ENCODE data around the gene NRIP2.
A peak's percentile ranks its signal among the peaks of the same experiment; 100 is the strongest.
"Not testable (repeated sequence)": the region's sequence is repeated elsewhere in the genome, so short reads cannot be mapped to it uniquely, and the experiment has no call there.

The NRIP2 gene, protein sequence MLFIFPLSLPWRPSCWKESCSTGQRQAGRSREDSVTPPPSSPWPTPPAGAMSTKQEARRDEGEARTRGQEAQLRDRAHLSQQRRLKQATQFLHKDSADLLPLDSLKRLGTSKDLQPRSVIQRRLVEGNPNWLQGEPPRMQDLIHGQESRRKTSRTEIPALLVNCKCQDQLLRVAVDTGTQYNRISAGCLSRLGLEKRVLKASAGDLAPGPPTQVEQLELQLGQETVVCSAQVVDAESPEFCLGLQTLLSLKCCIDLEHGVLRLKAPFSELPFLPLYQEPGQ

DNA sequence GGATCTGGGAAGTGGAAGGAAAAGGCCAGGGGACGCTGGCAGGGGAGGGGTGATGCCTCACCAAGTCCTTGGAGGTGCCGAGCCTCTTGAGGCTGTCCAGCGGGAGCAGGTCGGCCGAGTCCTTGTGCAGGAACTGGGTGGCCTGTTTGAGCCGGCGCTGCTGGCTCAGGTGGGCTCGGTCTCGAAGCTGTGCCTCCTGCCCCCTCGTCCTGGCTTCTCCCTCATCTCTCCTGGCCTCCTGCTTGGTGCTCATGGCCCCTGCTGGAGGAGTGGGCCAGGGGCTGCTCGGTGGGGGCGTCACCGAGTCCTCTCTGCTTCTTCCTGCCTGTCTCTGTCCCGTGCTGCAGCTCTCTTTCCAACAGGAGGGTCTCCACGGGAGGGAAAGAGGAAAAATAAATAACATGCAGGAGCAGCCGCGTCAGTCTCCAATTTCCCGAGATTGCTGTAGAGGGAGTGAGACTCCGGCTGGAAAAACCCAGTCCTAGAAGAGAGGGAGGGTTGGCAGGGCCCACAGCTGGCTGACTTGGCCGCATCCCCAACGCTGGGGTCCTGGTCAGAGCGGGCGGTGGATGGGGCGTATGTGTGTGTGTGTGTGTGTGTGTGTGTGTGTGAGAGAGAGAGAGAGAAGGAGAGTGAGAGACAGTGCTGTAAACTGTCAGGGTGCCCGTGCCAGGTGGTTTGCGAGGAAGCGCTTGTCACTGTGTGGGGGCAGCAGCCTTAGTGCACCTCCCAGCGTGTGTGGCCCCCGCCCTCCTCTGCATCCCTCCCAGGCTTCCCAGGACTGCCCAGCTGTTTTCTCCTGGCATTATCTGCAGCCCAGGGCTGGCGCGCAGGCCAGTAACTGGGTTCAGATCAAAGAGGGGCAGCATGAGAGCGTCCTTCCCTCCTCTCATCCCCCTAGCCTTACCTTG, at the start of gene NRIP2:
Gene NRIP2 (minus strand): TSS at position 455 of the 911 bp plus-strand sequence. CDS start 52 bp downstream, at position 403.
- no peak for DNase-seq

DNA sequence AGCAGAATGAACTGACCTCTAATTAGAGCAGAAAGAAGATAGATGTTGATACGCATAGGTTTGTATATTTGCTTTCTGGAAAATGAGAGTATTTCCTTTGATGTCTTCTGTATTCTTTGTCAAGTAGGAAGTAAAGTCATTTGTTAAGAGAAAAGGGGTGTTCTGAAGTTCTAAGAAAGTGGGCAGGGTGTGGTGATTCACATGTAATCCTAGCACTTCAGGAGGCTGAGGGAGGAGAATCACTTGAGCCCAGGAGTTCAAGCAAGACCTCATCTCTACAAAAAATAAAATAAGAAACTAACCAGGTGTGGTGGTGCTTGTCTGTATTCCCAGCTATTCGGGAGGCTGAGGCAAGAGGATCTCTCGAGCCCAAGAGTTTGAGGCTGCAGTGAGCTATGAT, 45.0 kb upstream of the NRIP2 start:
- DNase-seq = no peak

DNA sequence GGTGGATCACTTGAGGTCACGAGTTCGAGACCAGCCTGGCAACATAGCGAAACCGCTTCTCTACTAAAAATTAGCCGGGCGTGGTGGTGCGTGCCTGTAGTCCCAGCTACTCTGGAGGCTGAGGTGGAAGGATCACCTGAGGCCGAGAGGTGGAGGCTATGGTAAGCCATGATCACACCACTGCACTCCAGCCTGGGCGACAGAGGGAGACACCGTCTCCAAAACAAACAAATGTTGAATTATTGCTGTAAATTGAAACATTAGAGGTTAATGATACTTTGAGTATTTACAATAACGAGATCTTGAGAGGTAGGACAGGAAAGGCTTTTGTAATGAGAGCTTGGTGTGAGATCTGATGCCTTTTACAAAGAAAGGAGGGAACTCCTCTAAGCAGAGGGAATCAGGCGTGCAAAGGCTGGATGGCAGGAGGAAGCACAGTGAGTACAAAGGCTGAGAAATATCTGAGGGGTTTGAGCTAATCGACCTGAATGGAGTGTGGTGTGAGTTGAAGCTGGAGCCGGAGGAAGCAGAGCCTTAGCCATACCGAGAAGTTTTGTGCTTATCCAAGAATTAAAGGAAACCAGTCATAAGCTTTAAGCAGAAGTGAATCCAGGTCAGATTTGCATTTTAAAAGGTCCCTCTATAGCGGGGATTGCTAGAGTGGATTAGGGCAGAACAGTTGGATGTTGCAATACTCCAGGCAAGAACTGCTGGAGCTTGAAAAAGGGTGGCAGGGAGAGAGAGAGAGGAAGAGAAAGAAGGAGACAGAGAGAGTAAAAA, 43.3 kb upstream of the NRIP2 start:
- peak; percentile 79 for DNase-seq

DNA sequence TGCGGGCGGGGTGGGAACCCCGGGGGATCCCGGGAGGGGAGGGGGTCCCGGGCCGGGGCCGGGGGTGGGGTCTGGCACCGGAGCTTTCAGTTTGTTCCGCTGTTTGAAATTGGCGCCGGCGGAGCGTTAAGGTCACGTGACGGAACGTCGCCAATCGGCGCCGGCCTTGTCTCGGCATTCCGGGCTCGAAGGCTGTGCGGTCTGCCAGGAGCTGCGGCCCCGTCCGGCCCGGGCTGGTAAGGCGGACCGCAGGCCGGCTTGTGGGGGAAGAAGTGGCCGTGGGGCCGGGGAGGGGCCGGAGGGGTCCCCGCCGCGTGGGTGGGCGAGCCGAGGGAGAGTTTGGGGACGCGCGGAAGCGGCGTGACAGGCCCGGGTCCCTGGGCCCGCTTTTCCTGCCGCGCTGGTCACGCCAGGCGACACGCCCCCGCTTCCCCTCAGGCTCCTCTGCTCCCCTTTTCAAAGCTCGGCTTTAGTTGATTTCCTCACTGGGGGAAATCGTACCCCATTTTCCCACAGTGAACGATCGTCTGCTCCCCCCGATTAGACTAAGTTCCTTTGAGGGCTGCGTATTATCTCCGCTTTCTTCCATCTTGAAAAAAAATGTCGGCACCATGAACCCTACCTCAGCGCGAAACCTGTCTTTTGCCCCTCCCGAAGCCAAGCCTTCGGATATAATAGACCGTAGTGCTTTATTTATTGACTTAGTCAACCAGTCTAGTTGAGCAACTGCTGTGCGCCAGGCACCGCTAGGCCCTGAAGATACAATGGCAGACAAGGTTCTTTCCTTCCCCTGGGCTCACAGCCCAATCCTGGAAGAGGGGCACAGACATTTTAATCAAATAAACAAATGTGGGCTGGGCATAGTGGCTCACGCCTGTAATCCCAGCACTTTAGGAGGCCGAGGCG, 42.5 kb upstream of the NRIP2 start, which contains the start of the genes FOXM1 and RHNO1:
Gene FOXM1 (minus strand): TSS at position 128 of the 906 bp plus-strand sequence. CDS start 2,696 bp downstream, outside the sequence.
Gene RHNO1 (plus strand): TSS at position 177 of the 906 bp plus-strand sequence. CDS start 8,144 bp downstream, outside the sequence.
- peak; percentile 79 for DNase-seq

DNA sequence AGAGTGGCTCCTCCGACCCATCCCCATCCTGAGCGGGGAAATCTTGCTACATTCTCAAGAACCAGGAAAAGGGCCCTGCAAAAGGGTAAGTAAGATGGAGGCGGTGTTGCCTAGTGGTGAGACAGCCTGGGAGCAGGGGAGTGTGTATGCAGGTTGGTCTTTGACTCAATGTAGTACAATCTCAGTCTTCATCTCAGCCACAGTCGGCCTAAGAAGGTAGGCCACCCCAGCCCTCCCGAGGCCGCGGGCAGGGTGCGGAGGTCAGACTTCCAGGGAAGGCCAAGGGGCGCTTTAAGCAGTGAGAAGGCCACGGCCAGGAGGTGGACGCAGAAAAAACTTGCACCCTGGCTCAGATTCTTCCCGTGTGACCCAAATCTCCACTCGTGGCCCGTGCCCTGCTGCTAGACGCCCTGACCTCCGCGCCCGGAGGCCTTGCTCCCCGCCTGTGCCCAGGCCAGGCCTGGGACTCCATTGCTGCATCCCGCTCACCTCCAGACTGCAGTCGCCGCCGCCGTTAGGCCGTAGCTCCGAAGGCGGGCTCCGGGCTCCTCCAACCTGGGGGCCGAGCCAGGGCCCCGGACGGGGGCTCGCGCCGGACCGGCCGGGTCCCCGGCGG, 41.7 kb upstream of the NRIP2 start:
- no peak for DNase-seq

DNA sequence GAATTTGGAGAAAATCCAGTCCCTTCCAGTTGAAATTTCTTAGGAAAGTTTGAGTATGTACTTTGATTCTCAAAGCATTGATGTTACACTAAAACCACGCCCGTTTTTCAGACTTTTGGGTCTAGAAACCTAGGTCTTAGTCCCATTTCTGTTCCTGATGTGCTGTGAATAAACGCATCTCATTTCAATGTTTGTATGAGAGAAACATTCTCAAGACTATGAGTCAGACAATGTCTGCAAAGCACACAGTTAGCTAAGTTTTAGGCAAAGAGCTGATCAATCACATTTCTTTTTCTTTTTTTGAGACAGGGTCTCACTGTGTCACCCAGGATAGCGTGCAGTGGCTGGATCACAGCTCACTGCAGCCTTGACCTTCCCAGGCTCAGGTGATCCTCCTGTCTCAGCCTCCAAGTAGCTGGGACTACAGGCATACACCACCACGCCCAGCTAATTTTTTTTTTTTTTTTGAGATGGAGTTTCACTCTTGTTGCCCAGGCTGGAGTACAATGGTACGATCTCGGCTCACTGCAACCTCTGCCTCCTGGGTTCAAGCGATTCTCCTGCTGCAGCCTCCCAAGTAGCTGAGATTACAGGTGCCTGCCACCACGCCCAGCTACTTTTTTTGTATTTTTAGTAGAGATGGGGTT, 34.3 kb upstream of the NRIP2 start:
- DNase-seq = not testable (repeated sequence)

DNA sequence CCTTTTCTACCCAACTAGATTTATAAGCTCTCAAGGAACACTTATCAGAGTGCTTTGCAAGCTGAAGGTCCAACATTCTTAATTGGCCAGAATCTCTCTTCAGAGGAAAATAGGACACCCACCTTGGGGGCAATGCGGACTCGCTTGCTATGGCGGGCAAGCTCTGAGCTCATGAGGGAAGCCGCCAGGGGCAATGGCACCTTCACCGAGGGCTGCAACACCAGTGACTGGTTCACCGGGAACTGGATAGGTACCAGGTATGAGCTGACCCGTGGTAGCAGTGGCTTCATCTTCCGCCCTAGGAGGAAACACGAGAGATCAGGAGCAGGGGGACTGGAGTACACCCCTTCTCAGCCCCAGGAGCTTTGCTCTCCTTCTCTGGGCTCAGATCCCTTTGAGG, 29.4 kb upstream of the NRIP2 start:
- no peak for DNase-seq

DNA sequence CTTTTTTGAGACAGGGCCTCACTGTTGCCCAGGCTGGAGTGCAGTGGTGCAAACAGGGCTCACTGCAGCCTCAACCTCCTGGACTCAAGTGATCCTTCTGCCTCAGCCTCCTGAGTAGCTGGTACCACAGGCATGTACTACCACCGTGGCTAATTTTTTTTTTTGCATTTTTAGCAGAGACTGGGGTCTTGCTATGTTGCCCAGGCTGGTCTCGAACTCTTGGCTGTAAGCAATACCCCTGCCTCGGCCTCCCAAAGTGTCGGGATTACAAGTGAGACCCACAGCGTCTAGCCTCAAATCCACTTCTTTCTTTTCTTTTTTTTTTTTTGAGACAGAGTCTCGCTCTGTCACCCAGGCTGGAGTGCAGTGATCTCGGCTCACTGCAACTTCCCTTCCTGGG, 28.6 kb upstream of the NRIP2 start:
- not testable (repeated sequence) for DNase-seq

DNA sequence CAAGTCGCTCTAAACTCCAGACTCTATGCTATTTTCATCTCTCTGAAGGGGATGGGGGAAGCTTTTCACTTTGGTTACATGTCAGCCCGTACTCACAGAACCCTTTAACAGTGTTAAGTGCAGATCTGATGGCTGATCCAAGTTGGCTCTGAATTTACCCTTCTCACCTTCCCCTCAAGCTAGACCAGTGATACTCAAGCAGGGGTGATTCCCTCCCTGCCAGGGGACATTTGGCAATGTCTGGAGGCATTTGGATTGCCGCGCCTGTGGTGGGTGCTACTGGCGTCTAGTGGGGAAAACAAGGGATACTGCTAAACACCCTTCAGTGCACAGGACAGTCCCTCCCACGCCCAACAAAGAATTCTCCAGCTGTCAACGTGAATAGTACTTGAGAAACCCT, 28.0 kb upstream of the NRIP2 start:
- no peak for DNase-seq

DNA sequence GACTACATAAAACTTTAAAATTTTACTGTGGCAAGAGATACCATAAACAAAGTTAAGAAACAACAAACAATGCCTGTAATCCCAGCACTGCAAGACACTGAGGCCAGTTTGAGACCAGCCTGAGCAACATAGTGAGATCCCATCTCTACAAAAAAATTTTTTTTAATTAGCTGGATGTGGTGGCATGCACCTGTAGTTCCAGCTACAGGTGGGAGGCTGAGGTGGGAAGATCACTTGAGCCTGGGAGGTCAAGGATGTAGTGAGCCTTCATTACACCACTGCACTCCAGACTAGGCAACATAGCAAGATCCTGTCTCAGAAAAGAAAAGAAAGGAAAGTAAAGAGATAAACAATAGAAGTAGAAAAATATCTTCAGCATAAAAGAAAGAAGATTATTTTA, 25.3 kb upstream of the NRIP2 start:
- DNase-seq = no peak

DNA sequence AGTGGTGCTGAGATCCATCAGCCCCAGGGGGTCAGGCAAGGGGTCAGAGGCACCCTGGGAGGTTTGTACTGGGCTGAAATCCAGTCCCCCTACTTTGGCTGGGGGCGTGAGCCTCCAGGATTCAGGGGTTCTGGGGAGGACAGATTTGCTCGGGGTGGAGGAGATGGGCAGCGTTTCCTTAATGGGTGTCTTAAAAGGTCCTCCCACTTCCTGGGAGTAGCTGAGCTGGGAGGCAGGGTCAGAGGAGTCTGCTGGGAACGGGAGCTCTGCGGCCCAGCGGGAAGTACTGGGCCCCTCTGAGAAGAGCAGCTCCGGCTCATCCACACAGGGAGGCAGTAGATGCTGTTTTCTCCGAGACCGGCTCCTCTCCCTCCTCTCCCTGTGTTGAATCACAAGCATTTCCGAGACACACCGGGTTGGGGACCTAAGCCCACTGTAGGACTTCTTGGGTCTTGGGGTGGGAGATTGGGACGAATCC, 24.1 kb upstream of the NRIP2 start:
- DNase-seq = no peak

DNA sequence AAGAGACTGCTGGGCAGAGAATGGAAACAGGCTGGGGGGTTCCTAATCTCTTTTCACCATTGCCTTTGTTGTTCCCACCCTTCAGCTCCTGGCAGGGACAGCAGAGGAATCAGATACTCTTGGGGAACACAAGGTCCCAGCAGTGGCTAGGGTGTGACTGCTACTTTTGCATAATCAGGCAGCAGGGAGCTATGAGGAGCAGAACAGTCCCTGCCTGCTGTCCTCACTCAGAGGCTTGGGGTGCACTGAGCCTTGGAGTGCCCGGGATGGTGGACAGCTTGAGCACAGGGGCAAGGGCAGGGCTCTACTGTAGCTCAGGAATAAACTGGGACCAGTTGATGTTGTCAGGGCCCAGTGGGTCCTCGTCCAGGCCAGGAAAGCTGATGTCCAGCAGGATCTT, 23.5 kb upstream of the NRIP2 start:
- DNase-seq = no peak

DNA sequence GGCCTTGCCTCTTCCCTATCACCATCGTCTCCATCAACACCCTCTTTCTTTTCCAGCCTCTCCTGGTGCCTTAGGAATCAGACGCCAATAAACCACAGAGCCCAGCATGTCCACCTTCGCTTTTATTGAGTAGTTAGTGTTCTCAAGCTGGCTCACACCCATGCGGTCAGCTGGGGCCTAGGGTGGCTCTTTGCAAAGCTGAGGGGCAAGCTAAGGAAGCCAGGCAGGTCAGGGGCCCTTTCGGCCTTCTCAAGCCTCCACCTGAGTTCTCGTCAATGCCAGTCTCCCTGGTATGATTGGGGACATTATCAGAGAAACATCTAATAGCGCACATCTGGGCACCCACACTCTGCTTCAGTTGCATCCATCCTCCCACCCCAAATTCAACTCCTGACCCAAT, 22.7 kb upstream of the NRIP2 start:
- no peak for DNase-seq

DNA sequence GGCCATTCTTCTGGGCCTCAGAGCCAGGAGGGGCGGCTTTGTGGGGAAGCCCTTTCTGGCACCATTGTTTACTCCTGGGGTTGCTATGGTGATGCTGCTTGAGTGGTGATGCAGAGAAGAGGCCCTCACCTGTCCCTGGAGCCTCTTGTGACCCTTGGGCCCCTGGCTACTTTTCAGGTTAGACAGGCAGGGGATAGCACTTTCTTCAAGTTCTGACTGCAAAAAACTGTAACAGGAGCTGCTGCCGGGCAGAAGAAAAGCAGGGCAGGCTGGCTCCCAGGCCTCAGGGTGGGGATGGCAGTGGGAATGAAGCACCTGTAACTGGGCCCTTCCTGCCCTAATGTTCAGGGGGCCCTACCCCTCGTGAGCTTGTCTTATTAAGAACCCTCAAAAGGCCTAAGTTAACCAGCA, 22.2 kb upstream of the NRIP2 start, which contains the start of gene TEX52:
Gene TEX52 (minus strand): TSS at position 19 of the 411 bp plus-strand sequence. CDS start 13 bp downstream, at position 6.
- peak; percentile 40 for DNase-seq

DNA sequence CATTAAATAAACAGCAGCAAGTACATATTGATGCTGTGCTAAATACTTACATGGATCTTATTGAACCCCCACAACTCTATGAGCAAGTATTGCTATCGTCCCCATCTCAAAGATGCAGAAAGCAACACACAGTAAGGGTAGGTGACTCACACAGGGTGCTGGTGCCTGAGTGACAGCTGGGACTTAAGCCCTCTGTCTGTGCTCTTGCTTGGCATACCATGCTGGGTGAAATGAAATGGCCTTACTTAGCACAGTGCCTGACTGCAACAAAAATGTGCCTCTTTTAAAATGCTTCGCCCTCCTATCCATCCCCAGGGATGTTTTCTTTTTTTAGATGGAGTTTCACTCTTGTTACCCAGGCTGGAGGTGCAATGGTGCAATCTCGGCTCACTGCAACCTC, 21.2 kb upstream of the NRIP2 start:
- no peak for DNase-seq

DNA sequence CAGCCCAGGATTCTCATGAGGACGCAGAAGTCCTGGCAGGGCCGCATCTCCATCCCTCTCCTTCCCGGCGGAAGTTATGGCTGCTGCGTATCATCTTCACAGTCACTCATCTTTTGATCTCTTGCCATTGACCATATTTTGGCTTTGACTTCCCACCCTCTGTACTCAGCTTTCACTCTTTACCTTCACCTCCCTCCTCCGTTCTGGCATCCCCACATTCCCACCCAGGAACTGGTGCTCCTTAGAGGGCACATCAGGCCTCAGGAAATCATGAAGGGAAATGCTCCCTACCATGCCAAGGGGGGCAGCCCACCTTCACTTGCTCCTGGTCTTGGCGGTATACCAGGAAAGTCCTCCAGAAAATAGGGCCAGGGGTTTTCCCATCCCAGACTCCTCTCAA, 20.7 kb upstream of the NRIP2 start:
- no peak for DNase-seq

DNA sequence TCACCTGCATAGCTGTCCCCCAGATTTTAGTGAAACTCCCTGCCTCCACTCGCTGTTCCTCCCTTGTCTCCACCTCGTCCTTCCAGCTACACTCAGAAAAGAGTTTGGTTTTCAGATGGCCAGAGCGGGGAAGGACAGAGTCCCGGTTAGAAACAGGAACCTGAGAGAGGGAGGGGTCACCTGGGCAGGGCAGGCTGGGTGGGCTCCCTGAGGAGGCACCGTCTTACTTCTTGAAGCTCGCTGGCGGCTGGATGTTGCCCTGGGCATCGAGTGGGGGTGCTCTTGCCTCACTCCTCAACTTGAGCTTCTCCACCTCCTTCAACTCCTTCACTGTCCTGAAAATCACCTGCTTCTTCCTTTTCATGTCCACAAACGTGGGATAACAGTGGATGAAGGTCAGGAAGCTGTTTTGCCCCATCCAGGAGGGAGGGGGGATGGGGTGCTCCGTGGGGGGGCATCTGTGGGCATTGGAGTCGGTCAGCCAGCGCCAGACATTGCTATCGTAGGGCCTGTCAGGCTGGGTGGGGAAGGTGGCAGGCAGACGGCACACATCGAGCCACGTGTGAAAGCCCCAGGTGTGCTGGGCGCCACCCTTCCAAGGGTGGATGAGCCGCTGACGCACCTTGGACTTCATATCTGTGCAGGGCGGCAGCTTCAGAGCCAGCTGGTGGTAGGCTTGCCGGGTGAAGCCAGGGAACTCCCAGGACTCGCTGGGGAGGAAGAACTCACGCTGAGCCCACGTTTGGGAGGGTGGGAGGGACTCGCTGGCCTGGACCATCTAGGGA, 20.0 kb upstream of the NRIP2 start:
- no peak for DNase-seq

DNA sequence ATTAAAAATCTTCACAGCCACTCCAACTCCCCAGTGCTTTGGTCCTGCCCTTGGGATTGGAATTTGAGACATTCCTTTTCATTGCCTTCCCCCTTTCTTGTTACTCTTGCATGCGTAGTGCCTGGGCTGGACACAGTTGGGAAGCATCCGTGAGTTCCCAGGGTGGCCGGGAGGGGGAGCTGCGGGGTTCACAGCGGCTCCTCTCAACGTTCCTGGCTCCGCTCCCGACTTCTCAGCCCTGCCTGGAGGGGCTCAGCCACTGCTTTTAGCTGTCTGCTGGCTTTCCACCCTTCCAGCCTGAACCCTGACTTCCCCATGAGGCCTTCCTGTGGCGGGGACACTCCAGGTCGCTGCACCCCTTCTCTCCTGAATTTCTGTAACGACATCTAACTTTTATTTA, 18.8 kb upstream of the NRIP2 start:
- DNase-seq = peak; percentile 19

DNA sequence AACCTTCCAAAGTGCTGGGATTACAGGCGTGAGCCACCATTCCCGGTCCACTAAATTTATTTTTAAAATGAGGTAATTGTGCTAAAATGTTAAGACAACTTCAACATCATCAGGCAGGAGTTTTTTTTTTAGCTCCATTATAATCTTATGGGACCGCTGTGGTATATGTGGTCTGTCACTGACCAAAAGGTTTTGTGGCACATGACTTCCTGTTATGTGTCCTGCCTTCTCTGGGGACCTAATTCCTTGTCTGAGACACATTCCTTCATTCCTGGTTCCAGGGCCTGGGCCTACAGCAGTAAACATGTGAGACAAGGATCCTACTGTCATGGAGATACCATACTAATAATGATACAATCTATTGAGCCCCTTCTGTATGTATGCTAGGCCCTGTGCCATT, 17.1 kb upstream of the NRIP2 start:
- DNase-seq = no peak

DNA sequence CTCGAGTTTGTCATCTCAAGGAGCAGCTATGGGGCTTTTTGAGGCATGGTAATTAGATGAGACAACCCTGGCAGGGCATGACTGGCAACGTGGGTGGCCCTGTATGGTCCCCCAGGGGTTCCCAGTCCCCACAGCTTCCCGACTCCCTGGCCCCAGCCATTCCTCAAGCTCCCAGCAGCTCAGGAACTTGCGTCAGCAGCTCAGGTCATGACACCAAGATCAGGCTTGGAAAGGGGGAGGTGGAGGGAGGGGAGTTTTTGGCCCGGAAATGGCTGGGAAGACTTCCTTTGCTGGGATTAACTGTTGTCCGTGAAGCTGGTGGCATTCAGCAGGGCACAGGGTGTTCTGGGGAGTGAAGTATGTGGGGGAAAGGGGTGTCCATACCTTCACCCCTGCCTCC, 10.4 kb upstream of the NRIP2 start:
- DNase-seq = no peak

Measured in NCI-H1436 (cell line).